ENCODE data around the gene CAPS.

DNA sequence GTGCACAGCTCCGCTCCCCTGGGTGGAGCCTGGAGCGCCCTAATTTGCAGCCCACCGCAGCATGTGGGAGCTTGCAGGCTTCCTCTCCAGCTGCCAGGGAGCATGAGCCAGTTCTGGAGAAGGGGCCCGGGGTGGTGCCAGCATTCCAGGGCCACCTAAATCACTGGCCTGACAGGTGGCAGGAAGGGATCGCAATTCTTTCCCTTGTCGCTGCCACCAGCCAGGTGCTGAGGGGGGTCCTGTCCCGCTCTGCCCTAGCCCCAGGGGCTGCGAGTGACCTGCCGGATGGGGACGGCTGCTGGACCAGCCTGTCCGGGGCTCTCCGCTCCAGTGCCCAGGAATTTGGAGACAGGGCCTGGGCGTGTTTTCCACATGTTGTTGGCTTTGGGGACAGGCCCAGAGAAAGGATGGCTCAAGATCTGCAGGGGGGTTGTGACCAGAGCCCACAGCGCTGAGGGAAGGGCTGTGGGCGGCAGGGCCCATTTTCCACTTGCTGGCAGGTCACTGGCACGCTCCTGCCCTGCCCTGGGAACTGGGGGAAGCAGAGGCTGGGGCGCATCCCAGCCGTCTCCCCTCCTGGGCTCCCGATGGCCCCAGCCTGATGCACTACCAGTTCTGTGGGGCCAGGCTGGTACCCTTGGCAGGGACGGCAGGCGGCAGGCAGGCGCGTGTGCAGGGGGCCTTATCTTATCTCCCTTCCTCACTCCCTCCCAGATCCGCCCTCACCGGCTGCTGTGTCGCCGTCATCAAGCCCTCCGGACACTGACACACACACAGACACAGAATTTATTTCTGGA, 19.9 kb upstream of the CAPS start:
- TF ChIP-seq, protein P1, sequence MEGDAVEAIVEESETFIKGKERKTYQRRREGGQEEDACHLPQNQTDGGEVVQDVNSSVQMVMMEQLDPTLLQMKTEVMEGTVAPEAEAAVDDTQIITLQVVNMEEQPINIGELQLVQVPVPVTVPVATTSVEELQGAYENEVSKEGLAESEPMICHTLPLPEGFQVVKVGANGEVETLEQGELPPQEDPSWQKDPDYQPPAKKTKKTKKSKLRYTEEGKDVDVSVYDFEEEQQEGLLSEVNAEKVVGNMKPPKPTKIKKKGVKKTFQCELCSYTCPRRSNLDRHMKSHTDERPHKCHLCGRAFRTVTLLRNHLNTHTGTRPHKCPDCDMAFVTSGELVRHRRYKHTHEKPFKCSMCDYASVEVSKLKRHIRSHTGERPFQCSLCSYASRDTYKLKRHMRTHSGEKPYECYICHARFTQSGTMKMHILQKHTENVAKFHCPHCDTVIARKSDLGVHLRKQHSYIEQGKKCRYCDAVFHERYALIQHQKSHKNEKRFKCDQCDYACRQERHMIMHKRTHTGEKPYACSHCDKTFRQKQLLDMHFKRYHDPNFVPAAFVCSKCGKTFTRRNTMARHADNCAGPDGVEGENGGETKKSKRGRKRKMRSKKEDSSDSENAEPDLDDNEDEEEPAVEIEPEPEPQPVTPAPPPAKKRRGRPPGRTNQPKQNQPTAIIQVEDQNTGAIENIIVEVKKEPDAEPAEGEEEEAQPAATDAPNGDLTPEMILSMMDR (conservative IDR thresholded peaks at IDR 0.05; ENCODE audit: low read depth, low read length): no peak
- TF ChIP-seq EZH2 (IDR thresholded peaks at IDR 0.05; ENCODE audit: low read length, unreplicated experiment): no peak
